Endometrium (tissue), 2 donors: ENCODE results near the gene NOL8.

Source experiments
- FAIRE-seq: peaks from 2 replicates; lab custom pipeline; 2012; peaks lifted over from hg19 to GRCh38; lab: Jason Lieb, UNC
- donor health status: control.
- donor health status: control.

The NOL8 gene

GRCh38 chr9:92312887-92313623, 12.1 kb downstream of the NOL8 start:
- FAIRE-seq, result no peak

DNA sequence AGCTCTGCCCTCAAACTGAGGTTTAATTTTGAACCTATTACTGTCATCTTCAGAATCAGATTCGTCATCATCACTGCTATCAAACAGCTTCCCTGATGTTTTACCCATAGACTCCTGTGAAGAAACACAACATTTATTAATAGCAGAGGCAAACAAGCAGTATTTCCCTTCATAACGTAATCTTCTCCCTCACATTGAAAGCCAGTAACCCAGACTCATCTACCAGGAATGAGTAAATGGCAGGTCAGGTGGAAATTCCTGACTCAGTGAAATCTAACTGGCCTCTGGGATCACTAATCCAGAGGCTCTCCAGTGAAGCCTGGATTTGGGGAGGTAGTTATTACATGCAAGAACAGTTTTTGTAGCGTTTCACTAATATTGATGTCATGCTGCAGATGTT, 14.6 kb downstream of the NOL8 start:
- FAIRE-seq, result no peak

GRCh38 chr9:92308893-92309292, 16.3 kb downstream of the NOL8 start:
- FAIRE-seq, result no peak

GRCh38 chr9:92300936-92301335, 24.2 kb downstream of the NOL8 start:
- no peak for FAIRE-seq

- no peak for FAIRE-seq
Observed at GRCh38 chr9:92299116-92299515, 26.0 kb downstream of the NOL8 start.

GRCh38 chr9:92298036-92298435, 27.1 kb downstream of the NOL8 start:
- FAIRE-seq, result no peak

DNA sequence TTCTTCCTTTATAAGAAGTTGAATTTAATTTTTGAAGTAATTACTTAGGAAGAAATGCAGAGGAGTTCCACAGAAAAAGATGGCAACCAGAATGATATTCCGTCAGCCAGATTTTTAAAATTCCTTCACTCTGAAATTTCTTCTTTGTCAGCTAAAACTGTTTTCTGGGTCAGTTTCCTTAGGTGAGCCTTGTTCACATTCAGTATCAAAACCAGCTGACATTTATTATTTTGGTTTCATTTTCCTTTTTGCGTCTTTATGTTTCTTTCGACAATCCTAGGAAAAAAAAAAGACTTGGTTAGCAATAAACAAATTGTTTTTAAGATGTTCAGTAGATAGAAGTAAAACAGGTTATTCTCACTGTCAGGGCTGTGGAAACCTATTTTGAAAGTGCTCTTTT, 27.5 kb downstream of the NOL8 start:
- FAIRE-seq, result no peak

- FAIRE-seq, result no peak
Observed at GRCh38 chr9:92295827-92296258, 29.3 kb downstream of the NOL8 start.

DNA sequence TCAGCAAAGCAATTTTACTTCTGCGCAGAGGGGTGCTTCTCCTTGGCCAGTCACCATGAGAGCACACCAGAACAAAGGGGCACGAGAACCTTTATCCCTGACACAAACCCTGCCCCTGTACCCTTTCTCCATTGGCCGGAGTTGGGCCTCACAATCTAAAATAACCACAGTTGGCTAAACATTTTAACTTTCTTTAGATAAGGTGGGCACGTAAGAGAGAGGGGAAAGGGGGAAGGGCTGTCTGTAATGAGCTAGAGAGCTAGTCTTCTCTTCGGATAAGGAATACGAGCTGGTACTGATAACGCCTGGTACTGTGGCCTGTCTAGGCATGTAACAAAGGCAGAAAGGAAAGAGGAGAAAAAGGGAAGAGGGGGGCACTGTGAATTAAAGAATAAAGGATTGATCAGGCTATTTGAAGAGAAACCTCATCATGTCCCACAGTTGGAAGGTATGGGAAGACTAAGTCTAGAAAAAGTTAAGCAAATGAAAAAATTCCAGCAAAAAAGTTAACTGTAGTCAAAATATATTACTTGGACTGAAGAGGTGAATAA, 29.8 kb downstream of the NOL8 start:
- FAIRE-seq, result no peak

DNA sequence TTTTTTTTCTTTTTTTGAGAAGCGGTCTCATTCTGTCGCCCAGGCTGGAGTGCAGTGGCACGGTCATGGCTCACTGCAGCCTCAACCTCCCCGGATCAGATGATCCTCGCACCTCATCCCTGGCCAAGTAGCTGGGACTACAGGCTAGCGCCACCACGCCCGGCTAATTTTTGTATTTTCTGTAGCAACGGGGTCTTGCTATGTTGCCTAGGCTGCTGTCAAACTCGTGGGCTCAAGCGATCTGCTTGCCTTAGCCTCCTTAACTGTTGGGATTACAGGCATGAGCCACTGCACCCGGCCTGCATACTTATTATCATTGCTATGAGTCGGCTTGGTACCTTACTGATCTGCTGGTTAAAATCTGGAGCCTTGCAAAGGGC, 30.9 kb downstream of the NOL8 start:
- FAIRE-seq, result no peak

DNA sequence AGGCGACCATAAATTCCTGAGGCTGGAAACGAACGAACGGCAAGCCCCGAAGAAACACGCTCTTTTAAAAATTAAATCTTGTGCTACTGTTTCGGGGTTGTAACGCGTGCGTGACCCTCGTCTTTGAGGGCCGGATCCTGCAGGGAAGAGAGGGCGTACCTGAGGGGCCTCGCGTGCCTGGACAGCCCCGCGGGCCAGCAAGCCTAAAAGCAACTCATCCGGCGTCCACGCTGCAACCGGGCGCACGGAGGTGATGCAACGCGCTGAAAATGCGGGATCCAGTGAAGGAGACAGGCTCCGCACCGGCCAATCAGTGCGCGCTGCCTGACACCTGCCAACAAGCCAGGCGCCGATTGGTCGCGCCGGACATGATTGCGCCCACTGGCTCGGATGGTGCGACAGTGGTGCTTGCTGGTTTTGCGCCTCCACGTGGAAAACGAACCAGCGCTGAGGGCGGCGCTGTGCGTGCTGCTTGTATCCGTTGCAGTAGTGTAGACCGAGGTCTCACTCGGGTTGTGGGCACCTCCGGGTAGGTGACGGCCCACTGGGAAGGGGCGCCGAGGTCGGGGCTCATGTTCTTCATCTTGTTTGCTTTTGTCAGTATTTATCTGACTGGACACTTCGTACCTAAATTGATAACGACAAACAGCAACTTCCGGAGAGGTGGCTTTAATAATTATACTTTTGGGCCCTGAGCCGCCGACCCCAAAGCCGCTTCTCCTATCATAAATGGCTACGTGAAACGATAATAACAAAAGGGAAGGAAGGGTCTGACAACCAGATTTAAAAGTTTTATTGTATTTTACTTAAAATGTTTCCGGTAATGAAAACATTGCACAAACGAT, 31.5 kb downstream of the NOL8 start, which contains the start of gene IARS1:
IARS1 (minus strand) TSS at position 246 of the 845 bp plus-strand sequence. CDS start 4,278 bp downstream, outside the sequence.
- peak; percentile 75 for FAIRE-seq

DNA sequence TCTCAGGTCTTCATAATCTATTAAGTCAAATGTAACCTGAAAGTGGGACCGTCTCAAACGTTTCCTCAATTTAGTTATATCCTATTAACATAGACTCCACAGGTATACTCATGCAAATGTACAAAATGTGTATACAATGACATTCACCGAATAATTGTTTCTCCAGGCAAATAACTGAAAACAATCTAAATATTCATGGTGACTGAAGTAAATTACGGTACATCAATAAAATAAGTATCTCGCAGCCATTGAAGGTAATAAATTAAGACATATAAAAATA, 32.1 kb downstream of the NOL8 start:
- no peak for FAIRE-seq

DNA sequence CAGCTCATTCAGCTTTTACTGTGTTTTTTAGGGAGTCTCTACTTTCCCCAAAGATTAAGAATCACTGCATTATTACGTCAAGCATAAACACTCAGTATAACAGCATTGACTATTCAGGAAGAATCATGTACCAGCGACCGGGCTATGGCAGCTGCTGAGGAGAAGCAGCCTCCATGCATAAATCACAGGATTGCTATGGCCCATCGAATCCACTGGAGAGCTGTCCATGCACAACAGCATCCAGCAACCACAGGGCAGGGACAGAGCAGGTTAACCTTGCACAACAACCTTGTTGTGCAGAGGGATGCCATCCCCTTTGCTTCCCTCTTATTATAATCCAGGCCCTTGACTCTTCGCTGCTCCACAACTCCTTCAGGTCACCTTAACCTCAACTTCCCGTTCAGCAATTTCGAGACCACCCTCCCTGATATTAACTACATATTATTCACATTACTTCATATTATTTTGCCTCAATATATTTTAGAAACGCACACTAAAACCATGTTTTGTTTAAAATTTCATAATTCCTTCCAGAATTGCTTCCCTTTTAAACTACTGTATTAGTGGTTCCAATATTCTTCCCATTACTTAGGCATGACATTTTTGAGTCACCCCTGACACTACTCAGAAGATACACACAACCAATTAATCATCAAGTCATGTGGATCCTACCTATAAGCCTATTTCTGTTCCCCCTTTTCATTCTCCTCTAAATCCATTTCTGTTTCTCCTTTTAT, 32.6 kb downstream of the NOL8 start:
- no peak for FAIRE-seq

DNA sequence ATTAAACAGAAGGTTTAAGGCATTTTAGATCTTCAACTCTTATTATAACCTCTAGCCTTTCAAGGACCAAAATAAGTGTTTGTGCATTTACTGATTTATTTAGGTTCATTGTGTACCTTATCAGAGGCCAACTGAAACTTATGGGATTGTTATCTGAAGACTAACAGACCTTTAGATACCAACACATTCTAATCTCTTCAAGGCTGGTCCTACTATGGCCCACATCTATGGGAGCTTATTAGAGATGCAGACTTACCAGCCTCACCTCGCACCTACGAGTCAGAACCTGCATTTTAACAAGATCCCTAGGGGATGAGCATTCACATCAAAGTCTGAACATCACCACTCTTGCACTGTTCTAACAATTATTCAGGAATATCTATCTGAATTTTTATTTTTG, 33.6 kb downstream of the NOL8 start:
- no peak for FAIRE-seq

DNA sequence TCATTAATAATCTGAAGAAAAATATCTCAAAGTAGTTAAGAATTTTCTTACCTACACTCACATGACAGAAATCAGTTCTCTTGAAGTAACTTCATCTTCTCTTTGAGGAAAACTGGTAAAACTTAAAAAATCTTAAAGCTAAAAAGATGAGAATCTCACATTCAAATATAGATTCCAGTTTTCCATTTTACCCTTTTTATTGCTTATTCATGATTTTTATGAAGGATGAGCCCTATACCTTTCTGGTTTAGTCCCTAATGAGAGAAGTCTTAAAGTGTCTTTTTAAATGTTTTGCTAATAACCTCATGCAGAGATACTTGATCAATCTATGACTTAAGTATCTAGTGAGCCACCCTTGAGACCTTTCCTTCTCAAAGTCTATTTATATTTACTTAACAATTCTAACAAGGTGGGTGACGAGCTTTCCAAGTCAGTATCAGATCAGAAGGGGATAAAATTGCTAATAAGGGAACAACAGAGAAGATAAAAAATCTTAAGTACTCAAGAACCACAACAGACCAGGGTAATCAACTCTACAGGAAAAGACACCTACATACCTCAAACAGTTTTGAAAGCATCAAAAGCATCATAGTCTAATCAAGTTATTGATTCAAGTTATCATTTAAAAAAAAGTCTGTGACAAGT, 34.2 kb downstream of the NOL8 start:
- no peak for FAIRE-seq

- FAIRE-seq, result no peak
Observed at GRCh38 chr9:92289708-92290390, 35.3 kb downstream of the NOL8 start.

DNA sequence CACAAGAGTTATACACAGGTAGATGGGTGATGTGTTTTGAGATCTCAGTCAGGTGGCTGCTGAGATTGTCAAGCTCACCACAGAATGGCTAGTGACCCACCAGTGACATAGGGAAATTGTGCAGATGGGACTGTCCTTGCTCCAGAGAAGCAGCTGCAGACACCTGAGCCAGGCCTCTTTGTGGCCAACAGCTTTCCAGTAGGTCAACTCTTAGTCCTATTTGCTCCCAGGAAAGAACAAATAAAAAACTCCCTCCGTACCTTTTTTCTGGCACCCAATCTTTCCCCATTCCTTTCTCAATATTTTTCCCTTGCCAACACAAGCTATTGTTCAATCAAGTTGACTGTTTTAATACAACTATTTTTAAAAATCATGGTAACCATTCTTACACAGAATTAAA, 45.8 kb downstream of the NOL8 start:
- no peak for FAIRE-seq

DNA sequence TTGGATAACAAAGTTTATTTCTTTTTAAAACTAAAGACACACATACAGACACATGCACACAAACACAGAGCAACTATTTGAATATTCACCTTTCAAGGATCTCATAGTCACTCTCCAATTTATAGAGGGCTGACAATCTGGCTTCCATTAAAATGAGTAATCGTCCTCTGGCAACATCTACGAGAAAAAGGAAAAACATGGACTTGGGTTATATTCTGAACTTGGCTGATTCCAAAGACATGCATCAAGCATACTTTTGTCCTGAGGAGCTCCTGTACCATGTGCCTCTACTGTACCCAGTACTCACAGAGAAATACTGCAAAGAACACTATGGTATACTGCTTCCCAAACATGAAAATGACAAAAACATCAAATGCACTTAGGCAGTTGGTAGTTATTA, 47.0 kb downstream of the NOL8 start:
- no peak for FAIRE-seq

- FAIRE-seq, result peak; percentile 33
Observed at GRCh38 chr9:92276331-92277032, 48.7 kb downstream of the NOL8 start.

DNA sequence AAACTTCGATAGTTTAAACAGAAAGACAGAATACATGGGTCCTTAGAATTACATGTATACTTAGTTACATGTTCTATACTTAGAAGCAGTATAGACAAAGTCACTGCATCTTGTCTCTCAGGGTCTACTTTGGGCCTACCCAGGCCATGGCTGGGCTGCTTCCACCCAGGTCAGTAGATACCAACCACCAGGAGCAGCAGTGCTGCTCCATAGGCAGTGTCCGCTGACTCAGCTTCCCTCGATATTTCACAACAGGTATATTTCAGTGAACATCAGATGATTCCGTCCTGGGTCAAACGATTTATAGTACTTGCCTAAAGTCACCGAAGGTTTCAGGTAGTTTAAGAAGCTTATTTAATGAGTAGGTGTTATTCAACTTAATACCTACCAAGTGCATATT, 49.6 kb downstream of the NOL8 start:
- no peak for FAIRE-seq

DNA sequence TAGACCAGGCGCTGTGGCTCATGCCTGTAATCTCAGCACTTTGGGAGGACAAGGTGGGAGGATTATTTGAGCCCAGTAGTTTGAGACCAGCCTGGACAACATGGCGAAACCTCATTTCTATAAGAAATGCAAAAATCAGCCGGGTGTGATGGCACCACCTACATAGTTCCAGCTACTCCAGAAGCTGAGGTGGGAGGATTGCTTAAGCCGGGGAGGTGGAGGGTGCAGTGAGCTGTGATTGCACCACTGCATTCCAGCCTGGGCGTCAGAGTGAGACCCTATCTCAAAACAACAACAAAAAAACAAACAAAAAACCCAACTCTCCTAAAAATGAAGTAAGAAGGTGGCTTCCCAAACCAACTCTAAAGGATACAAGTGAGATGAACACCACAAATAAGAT, 54.6 kb downstream of the NOL8 start:
- no peak for FAIRE-seq
